Ascending aorta (tissue), 2 donors: ENCODE results near the gene ARSG. TPM values are rescaled to one million over a fixed set of nuclear protein-coding genes. Genes with fewer than 3 reads are reported as not detected.
A peak's percentile ranks its signal among the peaks of the same experiment; 100 is the strongest.

ENCODE experiments used
- DNase-seq, 2 donors: peaks; one replicate each; pipeline ENCODE4 v3.0.0-alpha.2; 2019; ENCODE audit warnings: low spot score in 2 of 2
- H3K27ac ChIP-seq, 2 donors: fragments of 200-600 bp; sonication (generic); one replicate each; pipeline ENCODE4 v1.5.1; 2016 to 2017; ENCODE audit warnings: mild to moderate bottlenecking in 1 of 2
- H3K27me3 ChIP-seq: fragments of 200-600 bp; sonication (generic); one replicate; pipeline ENCODE4 v1.5.1; 2017
- H3K36me3 ChIP-seq, 2 donors: fragments of 200-600 bp; sonication (generic); one replicate each; pipeline ENCODE4 v1.5.1; 2016
- H3K4me1 ChIP-seq, 2 donors: fragments of 200-600 bp; sonication (generic); one replicate each; pipeline ENCODE4 v1.5.1; 2016 to 2017; ENCODE audit warnings: mild to moderate bottlenecking in 1 of 2
- H3K4me3 ChIP-seq, 2 donors: fragments of 200-600 bp; sonication (generic); one replicate each; pipeline ENCODE4 v1.5.1; 2016 to 2017; ENCODE audit warnings: mild to moderate bottlenecking in 1 of 2
- H3K9me3 ChIP-seq, 2 donors: fragments of 200-600 bp; sonication (generic); one replicate each; pipeline ENCODE4 v1.5.1; 2016
- CTCF ChIP-seq, 3 experiments: fragments of 200-600 bp in 2 of 3; fragments of 450-650 bp in 1 of 3; sonication (generic) in 2 of 3; IDR thresholded peaks; one replicate each; pipeline ENCODE4 v1.5.1; 2016 to 2019; ENCODE audit warnings: antibody characterized with exemption in 3 of 3, mild to moderate bottlenecking in 1 of 3, moderate library complexity in 1 of 3
- intact Hi-C: fragments of 100-400 bp; cut with DNase I; formaldehyde crosslinking; loops from one replicate; pipeline ENCODE4 v1.15.1; 2023
- total RNA-seq: library from RNA; depleted of rRNA; stranded (reverse); fragments of >200 nt; gene quantifications from one replicate; pipeline ENCODE4 v1.1.0, GENCODE V29; 2016

The ARSG gene
- total RNA-seq, 1 donor from 2014 or later, result 7.3 TPM

- Histone ChIP-seq H3K9me3 (no peaks in the 10 kb centered on the region), H3K4me1 (peaks cover 12% of the 10 kb centered on the region in 2 donors), H3K36me3 (no peaks in the 10 kb centered on the region), H3K4me3 (peak overlapping the region in 1 of 2 donors; percentile 0), H3K27me3 (no peaks in the 10 kb centered on the region), H3K27ac (peak overlapping the region; percentile 76 to 77)
- no peak for TF ChIP-seq CTCF (IDR thresholded peaks at IDR 0.05)
- peak; percentile 94 to 97 for DNase-seq
- intact Hi-C loops, result loop anchor here (5.0 kb wide), 1 partner anchor 134 kb away; the partner anchor contains the start of gene PRKAR1A
These were observed 87.2 kb downstream of the ARSG start for GRCh38 chr17:68378268-68379176.

- no peak for TF ChIP-seq CTCF (IDR thresholded peaks at IDR 0.05)
- Histone ChIP-seq H3K27ac (peak overlapping the region; percentile 76 to 77), H3K36me3 (no peaks in the 10 kb centered on the region), H3K4me3 (peak overlapping the region in 1 of 2 donors; percentile 0), H3K4me1 (peaks cover 12% of the 10 kb centered on the region in 2 donors), H3K27me3 (no peaks in the 10 kb centered on the region), H3K9me3 (no peaks in the 10 kb centered on the region)
- DNase-seq, result no peak
- intact Hi-C loops, result loop anchor here (5.0 kb wide), 1 partner anchor 133 kb away; the partner anchor contains the start of gene PRKAR1A
These were observed 87.8 kb downstream of the ARSG start for GRCh38 chr17:68379177-68379510.

GRCh38 chr17:68379692-68380677 lies 88.7 kb downstream of the ARSG start:
- DNase-seq, result no peak
- Histone ChIP-seq H3K27me3 (no peaks in the 10 kb centered on the region), H3K36me3 (no peaks in the 10 kb centered on the region), H3K9me3 (no peaks in the 10 kb centered on the region), H3K4me3 (no peak overlapping the region), H3K4me1 (peaks cover 12% of the 10 kb centered on the region in 2 donors), H3K27ac (peak overlapping the region; percentile 76 to 77)
- intact Hi-C loops, result loop anchor here (5.0 kb wide), 1 partner anchor 132 kb away; the partner anchor contains the start of gene PRKAR1A
- TF ChIP-seq CTCF (IDR thresholded peaks at IDR 0.05), result no peak

GRCh38 chr17:68381076-68381900 lies 90.0 kb downstream of the ARSG start:
- intact Hi-C loops, result no loop called here
- Histone ChIP-seq H3K36me3 (no peaks in the 10 kb centered on the region), H3K9me3 (no peaks in the 10 kb centered on the region), H3K4me3 (no peak overlapping the region), H3K27me3 (no peaks in the 10 kb centered on the region), H3K4me1 (peaks cover 12 to 14% of the 10 kb centered on the region in 2 donors), H3K27ac (no peak overlapping the region)
- no peak for TF ChIP-seq CTCF (IDR thresholded peaks at IDR 0.05)
- DNase-seq, result no peak
